ENCODE results near the gene FAM47E.

DNA sequence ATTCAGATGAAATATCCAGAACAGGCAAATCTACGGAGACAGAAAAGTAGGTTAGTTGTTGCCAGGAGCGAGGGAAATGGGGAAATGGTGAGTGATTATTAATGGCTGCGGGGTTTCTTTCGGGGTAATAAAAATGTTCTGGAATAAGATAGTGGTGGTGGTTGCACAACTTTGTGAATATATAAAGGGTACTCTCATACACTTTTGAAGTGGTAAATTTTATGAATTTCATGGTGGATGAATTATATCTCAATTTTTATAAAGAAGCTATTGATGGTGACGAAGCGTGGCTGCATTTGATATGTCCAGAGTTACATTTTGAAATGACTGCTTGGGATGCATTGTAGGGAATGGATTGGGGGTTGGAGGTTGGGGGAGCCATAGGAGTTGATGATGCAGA is 16.3 kb downstream of the FAM47E start:
- TF ChIP-seq, protein P1, sequence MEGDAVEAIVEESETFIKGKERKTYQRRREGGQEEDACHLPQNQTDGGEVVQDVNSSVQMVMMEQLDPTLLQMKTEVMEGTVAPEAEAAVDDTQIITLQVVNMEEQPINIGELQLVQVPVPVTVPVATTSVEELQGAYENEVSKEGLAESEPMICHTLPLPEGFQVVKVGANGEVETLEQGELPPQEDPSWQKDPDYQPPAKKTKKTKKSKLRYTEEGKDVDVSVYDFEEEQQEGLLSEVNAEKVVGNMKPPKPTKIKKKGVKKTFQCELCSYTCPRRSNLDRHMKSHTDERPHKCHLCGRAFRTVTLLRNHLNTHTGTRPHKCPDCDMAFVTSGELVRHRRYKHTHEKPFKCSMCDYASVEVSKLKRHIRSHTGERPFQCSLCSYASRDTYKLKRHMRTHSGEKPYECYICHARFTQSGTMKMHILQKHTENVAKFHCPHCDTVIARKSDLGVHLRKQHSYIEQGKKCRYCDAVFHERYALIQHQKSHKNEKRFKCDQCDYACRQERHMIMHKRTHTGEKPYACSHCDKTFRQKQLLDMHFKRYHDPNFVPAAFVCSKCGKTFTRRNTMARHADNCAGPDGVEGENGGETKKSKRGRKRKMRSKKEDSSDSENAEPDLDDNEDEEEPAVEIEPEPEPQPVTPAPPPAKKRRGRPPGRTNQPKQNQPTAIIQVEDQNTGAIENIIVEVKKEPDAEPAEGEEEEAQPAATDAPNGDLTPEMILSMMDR (IDR thresholded peaks at IDR 0.05; ENCODE audit: extremely low read depth in 1 of 2, insufficient read depth in 1 of 2, low read depth in 1 of 2, low read length in 2 of 2), result no peak
- TF ChIP-seq GATA2 (IDR thresholded peaks at IDR 0.05; ENCODE audit: insufficient read depth, insufficient read length, low read depth, low read length) (no peak), MYC (IDR thresholded peaks at IDR 0.05; ENCODE audit: low read depth, low read length) (no peak)

All from endothelial cell of umbilical vein (primary cell).